Measurements from ENCODE around the gene FMN1.

Gene FMN1

DNA sequence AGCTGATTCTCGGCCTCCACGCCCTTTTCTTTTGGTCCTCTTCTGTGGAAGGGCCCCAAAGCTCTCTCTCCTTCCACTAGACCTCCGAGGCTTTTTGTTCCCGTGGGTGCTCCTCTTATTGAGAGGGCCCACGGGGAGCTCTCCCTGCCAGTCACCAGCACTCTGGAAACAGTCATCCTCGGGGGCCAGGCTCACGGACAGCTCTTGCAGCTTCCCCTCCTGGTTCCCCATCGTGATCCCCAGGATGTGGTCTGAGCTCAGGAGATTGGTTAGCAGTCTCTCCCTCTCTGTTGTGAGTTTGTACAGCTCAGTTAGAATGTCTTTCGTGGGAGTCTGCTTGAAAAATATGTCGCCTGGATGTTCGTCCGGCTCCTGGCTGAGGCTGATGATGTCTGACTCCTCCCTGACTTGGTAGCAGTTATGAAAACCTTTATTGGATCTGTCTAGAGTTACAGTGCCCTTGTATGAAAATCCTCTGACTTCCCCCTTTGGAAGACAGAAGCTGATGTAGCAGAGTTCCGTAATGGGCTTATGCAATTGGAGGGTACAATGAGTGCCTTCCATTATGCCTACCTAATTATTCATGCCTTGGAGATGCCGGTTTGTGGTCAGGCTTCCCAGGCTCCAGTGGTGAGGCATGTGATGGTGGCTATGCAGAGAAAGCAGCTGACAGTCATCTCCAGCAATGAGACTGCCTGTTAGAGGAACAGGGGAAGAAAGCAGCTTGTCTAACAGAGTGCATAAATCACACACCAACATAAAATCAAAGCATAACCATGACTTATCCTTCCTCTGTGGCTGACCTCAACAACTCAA lies 40.0 kb downstream of the FMN1 start:
- peak; percentile 13 to 66 for DNase-seq

DNA sequence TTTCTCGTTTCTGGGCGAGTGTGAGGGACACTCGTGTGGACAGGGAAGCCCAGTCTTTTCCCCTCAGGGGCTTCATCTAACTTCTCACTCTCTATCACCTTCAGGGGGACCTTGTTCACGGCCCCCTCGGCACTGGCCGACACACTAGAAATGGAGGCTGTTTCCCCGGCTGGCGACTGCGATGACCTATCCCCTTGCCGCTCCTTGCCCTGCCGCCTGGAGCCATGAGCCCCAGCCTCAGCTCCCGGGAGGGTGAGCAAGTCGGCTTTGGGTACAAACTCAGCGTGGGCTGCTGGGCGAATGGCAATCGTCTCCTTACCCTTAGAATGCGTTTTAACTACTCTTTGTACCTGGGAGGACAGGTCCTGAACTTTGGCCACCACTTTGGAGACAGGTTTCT lies 41.0 kb downstream of the FMN1 start:
- no peak for DNase-seq

DNA sequence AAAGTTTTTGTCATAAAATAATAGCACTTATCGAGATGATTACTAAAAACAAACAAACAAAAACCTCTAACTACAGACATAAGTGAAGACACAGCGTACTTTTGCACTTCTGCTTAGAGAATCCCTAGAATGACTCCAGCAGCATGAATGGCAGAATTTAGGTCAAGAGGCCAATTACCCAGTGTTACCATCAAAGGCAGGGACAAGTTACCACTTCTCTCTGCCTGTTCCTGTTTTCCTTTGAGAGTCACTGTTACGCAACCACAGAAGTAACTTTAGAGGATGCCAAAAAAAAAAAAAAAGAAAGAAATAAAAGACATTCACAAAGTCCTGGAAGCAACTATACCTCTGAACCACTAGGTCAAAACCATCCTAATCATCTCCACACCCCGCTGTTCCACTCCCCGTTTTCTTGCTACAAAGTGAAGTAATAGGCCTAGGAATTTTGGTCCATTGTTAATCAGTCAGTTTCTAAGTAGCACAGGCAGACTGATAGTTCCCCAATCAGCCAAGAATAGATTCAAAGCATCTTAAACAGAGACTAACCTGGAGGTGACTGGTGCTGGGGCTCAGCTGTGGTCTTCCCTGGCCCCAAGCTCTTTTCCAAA lies 41.9 kb downstream of the FMN1 start:
- peak; percentile 5 to 41 for DNase-seq

DNA sequence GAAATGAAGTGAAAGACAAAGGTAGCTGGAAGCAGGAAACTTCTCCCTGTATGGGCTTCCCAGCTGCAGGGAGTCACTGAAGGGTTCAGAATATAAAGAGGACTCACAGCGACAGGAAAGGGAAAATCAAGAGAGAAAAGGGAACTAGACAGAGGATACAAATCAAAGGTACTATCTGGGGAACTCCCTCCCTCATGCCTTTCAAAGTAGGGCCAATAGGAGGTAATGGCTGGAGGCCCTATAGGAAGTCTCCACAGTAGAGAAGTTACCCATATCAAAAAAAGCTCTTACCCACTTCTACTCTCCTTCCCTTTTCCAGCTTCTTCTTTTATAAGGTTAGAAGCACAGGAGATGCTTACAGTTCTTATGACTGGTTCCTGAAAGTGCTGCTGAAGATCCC lies 43.5 kb downstream of the FMN1 start:
- DNase-seq = peak in 1 of 2 donors; percentile 16

DNA sequence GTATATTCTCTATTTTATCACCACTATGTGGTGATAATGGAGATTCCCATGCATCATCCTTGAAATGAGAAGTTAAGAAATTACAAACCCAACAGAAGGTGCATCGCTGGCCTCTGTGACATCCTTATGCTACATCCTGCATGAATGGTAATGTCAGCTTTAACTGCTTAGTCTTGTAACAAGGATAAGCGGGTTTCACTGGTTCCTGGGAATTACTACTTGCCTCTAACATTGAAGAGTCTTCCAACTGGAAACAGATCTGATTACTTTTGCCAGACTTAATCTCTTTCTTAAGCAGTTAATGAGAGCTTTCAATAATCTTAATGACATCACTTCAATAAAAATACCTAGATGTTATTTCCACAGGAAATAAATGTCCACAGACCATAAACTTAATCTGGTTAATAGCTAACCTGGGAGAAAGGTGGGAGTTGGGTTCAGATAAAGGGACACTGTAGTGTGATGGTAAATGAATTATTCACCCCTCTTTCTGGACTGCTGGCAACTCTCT lies 44.0 kb downstream of the FMN1 start:
- no peak for DNase-seq

DNA sequence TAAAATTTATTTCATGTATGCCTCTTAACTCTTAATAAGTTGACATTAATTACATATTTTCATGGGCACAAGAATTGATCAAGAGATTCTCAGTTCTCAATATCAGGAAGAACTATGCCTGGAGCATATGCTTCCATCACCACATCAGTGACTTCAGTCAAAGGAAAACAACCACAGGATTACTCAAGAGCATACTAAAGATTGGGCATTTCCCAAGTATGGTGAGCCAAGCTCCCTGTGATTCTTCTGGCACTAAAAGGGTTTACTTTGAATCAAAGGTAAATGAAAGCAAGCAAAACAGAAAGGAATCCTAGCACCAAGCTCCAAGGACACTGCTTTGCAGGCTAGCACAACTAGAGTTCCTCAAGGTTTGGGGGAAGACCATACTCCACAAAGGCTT lies 44.6 kb downstream of the FMN1 start:
- DNase-seq = no peak

DNA sequence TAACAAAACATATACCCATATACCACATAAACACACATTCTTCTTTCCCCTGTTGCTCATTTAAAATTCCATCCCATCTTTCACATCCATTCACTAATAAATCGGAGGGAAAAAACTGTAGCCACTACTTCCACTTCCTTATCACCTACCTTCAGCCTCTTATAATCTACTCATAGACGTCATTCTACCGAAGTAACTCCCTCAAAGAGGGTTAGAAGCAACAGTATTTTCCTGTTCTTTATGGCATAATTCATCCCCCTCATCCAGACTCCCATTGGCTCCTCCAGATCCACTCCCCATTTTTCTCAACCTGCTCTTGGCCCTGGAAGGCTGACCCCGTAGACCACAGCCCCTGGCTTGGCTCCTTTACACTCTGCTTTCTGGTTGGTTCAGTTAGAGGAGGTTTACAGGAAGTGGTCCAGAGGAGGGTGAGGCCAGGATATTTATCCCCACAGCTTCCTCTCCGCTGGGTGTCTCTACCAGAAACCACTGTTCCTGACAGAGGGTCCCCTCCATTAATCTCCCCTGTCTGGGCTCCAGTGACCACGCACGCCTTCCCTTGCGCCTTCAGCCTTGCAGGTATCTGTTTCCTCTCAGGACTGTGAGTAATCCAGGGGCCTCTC lies 46.3 kb downstream of the FMN1 start:
- no peak for DNase-seq

DNA sequence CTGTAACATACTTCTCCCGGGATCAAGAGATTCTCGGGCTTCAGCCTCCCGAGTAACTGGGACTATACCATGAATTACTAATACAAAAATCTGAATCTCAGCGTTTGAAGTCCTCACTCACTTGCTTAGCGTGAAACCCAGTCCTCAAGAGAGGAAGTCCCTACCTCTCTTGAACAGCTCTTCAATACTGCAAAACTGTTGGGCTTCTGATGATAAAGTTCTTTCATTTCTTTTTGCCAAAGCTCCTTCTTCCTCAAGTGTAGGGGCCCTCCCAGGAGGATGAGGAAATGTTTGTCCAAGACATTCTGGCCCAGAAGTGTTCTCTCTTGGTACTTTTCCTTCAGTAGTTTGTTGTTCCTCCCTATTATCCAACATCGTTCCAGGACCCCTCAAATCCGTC lies 48.5 kb downstream of the FMN1 start:
- DNase-seq = no peak

DNA sequence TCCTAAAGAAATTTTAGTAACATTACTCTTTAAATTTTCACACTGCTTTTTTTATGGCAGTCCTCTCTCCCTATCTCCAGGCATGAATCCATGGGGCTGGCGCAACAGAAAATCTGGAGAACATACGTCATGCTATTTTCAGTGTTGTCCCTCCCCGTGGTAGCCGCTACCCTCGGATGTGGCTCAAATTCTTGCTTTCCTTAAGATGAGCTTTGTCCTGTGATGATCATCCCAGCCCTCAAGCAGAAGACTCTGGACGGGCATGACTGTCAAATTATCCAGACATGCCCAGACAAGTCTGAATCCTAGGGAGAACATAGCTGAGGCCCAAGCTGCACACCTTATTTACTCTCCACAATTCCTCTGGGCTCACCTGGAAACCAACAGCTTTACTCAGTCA lies 49.1 kb downstream of the FMN1 start:
- DNase-seq = no peak

DNA sequence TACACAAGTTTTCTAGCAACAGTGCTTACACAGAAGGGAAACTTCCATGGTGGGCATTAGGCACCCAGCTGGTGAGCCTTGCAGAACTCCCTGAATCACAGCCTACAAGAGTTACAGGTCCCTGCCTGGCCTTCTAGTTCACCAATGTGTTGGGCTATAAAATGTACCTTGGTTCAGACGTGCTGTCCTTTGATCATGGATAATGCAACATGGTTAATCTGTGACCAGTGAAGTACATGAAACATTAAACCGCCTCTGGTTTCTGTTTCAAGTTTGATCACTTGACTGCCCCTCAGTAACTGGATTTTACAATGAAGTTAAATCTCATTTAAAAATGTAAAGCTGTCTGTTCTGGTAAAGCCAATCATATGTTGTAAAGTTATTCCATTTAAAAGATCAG lies 51.8 kb downstream of the FMN1 start:
- DNase-seq = no peak

DNA sequence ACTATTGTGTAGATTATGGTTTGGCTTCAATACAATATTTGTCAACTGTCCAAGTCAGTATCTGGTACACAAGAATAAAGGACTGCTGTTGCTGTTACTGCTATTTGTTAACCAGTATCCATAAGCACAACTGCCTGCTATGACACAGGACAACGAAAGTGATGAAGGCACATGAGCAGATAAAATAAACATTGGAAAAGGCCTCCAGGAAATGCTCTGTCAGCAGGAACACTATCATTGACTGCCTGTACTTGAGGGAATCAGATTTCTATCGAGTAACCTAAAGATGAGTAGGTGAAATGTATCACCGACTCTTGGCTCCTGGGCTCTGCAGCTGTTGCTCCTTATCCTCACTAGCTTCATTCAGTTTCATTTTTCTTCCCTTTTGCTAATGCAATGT lies 56.5 kb downstream of the FMN1 start:
- DNase-seq = no peak

DNA sequence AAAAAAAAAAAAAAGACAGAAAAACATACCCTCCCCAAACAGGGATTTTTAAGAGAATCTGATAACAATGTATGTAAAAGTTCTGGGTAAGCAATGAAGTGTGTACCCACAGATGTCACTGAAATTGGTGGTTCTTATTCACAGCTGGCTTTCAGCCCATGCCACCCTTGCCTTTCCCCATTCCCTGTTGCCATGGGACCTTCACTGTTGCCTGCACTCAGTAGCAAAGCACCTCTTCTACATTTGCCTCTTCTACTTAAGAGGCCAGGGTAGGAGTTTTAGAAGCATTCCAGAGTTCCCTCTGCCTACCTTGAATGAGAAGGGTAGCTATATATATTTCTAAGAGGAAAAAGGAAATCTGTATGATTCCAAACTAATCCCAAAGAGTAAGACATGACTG lies 57.4 kb downstream of the FMN1 start:
- DNase-seq = no peak

DNA sequence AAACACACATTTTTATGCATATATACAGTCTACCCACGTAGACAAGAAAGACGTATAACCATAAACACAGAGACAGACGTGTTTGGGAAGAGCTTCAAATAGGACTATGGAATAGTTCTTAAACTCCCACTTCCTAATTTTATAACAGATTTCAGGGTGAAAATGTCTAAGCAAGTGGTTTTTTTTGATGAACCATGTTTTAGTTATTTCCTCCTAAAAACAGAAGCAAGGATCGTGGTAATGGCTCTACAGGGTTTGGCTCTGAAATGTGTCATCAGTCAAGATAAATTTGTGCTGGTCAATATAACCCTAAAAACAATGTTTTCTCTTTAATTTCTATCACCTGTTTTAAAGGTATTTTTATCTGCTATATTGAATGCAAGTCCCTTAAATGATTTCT lies 58.2 kb downstream of the FMN1 start:
- DNase-seq = no peak

DNA sequence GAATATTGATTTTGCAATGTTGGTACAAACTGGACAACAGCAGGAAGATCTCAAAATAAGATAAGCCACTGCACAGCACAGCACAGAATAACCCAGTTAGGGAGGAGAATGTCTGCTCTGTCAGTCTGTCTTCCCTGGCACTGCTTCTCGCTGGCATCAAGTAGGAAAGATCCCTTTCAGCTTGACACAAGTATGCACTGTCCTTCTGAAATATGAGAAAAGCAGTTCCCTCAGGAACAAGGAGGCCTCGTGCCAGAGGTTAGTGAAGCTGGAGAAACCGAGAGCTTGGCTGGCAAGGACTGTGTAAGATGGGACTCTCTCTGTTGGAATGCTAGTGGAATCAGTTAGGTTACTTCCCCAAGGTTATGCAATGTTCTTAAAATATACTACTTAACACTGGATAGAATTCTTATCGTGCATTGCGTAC lies 59.1 kb downstream of the FMN1 start:
- DNase-seq = no peak

DNA sequence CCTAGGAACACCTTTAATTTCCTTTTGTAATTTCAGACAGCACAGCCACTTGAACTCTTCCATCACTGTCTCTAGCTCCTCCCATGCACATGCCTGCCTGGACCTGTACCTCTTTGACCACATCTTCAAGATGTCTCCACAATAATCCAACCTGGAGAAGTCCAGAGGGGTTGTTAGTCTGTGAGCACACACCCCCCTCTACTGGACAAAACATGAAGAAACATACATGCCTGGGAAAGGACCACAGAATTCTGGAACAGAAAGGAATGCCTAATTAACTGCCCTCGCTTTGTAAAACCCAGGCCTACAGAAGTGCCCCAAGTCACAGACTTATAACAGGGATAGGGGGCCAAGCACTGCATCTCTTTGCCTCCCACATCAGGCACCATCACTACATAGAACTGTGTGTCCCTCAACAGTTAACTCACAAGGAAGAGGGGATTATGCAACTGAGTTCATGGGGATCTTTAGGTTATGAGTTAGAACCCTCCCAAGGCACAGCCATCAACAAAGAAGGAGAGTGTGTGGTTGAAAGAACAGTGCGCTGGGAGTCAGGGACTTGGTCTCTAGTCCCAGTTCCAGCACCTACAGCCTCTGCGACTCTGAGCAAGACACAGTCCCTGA lies 61.7 kb downstream of the FMN1 start:
- peak in 1 of 2 donors; percentile 28 for DNase-seq

DNA sequence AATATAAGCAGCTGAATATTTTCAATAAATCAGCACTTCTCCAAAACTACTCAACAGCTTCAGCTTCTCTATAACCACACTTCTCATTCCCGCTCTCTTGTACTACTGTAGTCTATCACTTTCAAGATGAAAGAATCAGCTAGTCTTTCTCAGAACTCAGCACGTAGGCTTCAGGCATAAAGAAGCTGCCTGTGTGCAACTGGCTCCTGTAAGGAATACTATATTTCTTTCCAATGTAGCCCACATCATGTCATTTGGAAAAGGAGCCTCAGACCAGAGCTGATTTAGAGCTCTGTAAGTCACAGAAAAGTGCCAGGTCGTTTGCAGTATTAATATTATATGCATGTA lies 62.3 kb downstream of the FMN1 start:
- DNase-seq = no peak

DNA sequence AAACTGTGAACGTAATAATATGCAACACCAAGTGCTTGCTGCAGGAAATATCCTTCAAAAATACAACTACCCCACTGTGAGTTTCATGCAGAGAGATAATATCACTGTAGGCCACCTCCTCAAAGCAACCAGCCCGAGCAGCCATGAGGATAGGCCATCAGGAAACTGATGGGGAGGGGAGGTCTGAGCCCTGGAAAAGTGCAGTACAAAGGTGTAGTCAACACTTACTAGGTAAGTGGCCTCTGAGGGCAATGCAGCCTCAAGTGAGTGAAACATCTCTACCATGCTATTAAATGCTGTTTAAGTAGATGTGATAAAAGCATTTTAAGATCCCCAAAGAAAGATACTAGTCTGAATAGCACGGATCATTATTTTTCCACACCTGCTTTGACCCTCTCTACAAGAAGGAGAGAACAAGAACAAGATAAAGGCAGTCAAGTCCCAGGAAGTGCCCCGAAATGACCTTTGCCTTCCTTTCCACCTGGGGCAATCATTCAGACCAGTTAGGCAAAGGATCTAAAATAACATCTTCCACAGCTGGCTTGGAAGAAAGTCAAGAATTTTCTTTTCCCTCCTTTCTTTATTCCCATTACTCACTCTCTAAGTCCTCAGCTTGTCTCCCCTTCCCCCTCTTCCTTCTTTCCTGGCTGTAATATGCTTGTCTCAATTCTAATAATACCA lies 62.8 kb downstream of the FMN1 start:
- DNase-seq = no peak

DNA sequence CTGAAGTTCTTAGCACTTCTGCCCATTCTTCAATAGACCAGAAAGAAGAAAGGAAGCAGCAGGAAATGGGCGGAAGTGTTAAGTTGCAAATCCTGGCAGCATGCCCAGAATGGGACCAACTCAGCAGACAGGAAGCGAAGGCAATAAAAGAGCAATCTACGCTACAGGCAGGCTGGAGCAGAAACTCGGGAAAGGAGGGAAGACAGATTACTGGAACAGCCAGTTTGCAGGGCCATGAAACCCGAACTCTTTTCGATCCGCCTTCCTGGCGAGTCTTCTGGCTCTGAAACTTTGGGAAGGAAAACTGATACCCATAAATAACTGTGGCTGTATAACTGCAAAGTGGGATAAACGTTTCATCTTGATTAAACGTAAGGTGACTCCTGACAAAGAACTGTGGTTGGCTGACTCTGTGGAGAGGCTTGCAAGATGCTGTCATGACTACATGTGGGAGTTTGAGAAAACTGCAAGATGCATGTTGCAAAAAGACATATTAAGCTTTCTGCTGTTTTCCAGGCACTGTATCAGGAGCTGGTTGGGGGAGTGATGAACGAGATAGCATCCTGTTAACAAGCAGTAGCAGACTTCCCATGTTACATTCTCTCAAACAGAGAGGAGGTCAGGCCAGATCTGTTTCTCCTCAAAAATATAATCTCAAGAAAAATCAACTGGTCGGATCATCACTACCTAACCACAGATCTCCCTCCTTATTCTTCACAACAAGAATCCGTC lies 67.8 kb downstream of the FMN1 start:
- peak; percentile 63 to 68 for DNase-seq

DNA sequence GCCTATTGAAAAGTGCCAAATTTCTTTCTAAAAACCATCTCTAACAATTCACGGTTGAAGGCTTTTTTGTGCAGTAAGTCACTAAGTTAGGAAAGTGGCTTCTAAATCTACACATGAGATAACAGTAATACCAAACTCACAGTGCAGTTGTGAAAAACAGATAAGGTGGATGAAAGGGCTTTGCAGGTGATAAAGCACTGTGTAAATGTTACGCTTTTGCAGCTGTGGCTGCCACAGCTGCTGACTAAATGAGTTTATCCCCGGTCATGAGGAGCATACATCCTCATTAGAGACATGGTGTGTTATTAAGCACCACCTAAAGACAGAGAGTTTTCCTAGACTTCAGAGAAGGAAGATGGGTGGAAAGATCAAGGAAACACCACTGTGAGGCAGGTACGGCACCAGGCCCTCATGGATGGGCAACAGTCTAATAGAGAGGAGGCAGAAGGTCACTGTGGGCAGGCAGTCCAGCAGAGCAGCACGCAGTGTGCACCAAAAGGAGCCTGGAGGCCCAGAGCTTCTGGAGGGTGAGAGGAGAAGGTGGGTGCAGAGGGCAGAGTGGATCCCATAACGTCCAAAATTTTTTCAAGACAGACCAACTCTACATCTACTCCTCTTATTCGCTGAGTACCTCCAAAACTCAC lies 68.5 kb downstream of the FMN1 start:
- DNase-seq = no peak

DNA sequence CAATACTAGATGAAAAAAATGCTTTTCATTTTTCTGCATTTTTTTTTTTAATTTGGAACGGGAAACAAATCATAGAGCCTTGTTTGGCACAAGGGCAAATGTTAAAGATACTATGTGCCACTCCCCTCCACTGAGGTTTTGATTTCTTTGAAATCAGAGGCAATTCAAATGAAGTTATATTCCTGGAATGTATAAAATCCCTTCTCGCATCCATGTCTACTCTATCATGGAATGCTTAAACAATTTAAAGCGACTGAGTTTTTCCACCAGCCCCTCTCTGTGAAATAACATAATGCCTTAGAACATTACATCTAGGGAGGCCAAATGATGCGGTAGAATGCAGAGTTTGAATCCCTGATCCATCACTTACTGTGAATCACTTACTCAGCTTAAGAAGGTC lies 69.7 kb downstream of the FMN1 start:
- no peak for DNase-seq

DNA sequence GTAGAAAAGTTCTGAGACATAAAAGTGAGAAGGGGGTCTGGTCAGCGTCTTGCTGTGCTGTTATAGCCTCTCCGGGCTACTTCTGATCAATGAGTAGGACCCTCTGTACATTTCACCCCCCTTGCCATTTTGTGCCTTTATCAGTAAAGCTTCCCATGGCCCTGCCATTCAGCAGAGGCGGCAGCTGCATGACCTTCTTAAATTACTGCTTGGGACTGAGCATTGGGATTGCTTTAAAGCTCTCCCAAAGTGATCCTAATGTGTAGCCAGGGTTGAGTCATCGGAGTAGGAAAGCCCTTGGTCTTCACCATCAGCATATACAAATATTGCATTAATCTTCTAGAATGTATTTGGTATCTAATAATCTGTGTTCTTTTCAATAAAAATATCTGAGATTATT lies 70.2 kb downstream of the FMN1 start:
- DNase-seq = no peak

DNA sequence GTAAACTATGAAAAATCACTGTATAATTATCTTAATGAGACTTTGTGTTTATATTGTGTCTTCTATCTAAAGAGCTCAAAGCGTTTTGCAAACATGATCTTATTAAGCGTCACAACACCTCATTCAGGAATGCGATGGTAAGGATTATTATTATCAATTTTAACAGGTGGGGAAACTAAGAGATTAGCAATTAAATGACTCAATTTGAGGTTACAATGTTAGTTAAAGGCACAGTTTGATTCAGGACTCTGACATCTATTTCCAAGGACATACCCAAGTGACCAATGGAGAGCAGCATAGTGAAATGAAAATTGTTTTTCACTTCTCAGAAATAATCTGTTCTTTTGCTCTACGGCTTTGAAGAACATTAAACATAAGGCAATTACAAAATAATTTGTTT lies 74.6 kb downstream of the FMN1 start:
- no peak for DNase-seq

Data from CD4-positive, alpha-beta T cell treated with Interferon alpha-2 for 1 hour (primary cell).